GM12891 (cell line): Measurements from ENCODE around the gene GARS1.
A peak's percentile ranks its signal among the peaks of the same experiment; 100 is the strongest.

Source experiments
- DNase-seq: peaks from one replicate; pipeline ENCODE4 v3.0.0; 2011; ENCODE audit warnings: low spot score; ENCODE audit not compliant: insufficient read length
- FAIRE-seq: peaks from 2 replicates; lab custom pipeline; 2011; peaks lifted over from hg19 to GRCh38; lab: Jason Lieb, UNC
- PAX5 ChIP-seq: IDR thresholded peaks from 2 replicates; pipeline ENCODE4 v1.6.1; 2011; ENCODE audit warnings: low read length, moderate library complexity, mild to moderate bottlenecking; ENCODE audit not compliant: insufficient read depth, severe bottlenecking
- POLR2A ChIP-seq: IDR thresholded peaks from 2 replicates; pipeline ENCODE4 v1.6.1; 2011; ENCODE audit warnings: low read depth, low read length, control low read depth
- POLR2AphosphoS5 ChIP-seq: IDR thresholded peaks from 2 replicates; pipeline ENCODE4 v1.6.1; 2011; ENCODE audit warnings: low read depth, low read length, control low read depth
- POU2F2 ChIP-seq: IDR thresholded peaks from 2 replicates; pipeline ENCODE4 v1.6.1; 2011; ENCODE audit warnings: low read depth, mild to moderate bottlenecking, control low read depth, low read length, moderate library complexity
- SPI1 ChIP-seq: IDR thresholded peaks from 2 replicates; pipeline ENCODE4 v1.6.1; 2011; ENCODE audit warnings: low read depth, low read length, control low read depth
- TAF1 ChIP-seq: IDR thresholded peaks from 2 replicates; pipeline ENCODE4 v1.6.1; 2011; ENCODE audit warnings: low read depth, low read length, control low read depth

The GARS1 gene

DNA sequence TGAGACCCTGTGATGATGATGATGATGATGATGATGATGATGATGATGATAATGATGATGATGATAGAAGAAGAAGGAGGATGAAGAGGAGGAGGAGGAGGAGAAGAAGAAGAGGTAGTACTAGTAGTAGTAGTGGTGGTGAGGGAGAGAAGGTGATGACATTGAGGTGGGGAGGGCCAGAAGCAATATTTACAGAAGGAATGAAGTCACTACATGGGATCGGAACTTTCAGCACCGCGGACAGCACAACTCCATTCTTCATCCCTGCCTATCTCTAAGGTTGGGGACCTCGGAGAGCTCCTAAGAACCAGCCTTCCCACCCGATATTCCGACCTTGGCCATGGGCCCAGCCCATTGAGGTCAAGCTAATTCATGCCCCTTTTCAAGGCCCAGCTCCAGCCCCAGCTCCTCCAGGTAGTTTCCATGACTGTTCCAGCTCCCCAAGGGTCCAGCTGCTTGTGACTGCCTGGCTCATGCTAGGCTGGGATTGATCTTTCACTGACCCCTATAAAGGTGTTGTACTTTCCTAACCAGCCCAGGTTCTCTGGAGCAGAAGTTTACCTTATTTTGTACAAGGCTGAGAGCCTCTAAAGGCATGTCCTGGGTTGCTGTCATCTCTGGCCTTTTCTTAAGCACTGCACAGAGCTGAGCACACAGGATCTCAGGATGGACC, 77.3 kb downstream of the GARS1 start:
- TF ChIP-seq POU2F2 (no peak), PAX5 (no peak), SPI1 (no peak), POLR2AphosphoS5 (no peak), TAF1 (no peak), POLR2A (no peak)
- FAIRE-seq (no peak), DNase-seq (no peak)

DNA sequence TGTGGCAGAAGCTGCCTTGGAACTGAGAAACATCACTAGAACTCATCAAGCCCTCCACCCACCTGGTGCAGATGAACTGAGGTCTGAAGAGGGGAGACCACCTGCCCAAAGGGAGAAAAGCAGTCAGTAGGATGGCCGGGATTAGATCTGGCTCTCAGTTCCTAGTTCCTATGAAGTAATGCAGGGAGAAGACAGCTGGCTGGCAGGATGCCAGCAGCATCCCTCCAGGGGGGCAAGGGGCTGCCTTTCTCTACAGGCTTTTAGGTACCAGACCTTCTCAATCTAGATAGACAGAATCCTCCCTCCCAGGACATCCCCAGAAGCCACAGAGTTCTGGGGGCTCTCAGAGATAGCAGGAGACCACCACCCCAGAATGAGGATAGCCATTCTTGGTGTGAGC, 79.7 kb downstream of the GARS1 start:
- TF ChIP-seq PAX5 (no peak), POU2F2 (no peak), TAF1 (no peak)

DNA sequence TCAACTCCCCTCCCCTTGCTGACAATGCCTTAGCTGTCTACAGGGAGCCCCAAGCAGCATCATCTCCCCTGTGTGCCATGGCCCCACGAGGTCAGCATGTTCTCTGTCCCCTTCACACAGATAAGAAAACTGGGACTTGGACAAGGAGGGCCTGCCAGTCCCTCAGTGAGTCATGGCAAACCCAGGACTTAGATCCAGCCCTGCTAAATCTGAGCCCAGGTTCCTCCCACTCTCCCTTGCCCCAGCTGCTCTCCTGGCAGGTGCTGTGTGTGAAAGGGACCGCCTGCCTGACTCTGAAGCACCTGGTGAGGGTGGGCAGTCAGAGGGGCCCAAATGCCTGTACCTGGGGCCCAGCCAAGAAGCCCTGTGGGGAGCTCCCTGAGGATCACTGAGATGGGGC, 80.2 kb downstream of the GARS1 start:
- FAIRE-seq (no peak), DNase-seq (no peak)
- TF ChIP-seq PAX5 (no peak), POLR2AphosphoS5 (no peak), POLR2A (no peak), SPI1 (no peak), POU2F2 (no peak), TAF1 (no peak)

More for the DNA sequence above, 79.7 kb downstream of the GARS1 start:
- FAIRE-seq (no peak), DNase-seq (no peak)

DNA sequence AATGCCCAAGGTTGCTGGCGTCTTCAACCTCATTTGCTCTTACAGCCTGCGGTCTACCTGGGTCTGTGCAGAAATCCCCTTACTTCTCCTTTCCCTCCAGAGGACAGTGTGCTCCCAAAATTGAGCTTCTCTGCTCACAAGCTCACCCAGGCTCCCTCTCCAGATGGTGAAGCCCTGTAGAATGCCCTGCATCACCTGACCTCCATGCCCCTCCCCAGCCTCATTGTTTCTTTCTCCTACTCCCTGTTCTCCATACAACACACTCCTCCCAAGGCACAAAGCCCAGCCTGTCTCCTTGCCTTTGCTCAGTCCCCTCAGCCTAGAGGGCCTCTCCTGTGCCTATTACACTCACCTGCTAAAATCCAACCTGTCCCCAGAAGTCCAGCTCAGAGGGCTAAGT, 84.1 kb downstream of the GARS1 start:
- FAIRE-seq (no peak), DNase-seq (no peak)
- TF ChIP-seq POLR2AphosphoS5 (no peak), TAF1 (no peak), POLR2A (no peak), PAX5 (no peak), SPI1 (no peak), POU2F2 (no peak)

DNA sequence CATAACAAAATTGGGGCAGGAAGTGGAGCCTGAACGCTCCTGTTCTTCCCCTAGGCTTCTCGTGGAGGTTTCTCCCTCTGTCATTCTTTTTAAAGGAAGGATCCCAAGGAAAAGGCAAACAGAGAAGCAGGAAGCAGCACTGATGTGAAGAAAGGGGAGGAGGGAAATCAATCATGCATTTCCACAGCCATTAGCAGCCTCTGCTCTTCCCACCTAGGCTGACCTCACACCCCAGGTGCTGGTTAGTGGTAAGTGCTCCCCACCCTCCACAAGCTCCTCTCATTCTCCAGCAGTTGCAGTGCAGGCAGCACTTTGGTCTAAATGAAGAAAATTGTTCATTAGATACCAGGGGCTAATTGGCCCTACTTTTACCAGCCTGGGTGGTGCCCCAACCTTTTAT, 85.0 kb downstream of the GARS1 start:
- FAIRE-seq = no peak
- TF ChIP-seq POLR2A = no peak
- DNase-seq = no peak

DNA sequence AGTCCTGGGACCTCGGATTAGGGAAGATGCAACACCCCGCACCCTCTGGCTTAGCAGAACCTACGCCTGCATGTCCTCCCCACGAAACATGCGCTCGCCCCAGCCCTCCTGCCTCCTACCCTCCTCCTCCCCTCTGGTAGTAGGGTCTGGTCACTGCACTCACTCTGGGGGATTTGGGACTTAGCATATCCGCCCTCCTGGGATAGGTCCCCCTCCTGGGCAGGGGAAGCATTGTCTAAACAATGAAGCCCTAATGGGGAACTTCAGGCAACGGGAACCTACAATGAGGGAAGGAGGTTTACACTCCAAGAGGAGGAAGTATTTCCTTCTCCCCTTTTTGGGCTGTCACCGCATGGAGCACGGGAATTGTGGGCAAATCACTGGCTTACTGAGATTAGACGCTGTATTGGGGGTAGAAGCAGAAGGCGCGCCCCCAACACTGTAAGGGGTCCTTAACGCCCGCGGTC, 86.7 kb downstream of the GARS1 start:
- DNase-seq (no peak), FAIRE-seq (no peak)
- TF ChIP-seq PAX5 = no peak
- no peak for TF ChIP-seq SPI1
- no peak for TF ChIP-seq TAF1
- TF ChIP-seq POLR2AphosphoS5 = no peak
- no peak for TF ChIP-seq POU2F2
- TF ChIP-seq POLR2A = no peak

DNA sequence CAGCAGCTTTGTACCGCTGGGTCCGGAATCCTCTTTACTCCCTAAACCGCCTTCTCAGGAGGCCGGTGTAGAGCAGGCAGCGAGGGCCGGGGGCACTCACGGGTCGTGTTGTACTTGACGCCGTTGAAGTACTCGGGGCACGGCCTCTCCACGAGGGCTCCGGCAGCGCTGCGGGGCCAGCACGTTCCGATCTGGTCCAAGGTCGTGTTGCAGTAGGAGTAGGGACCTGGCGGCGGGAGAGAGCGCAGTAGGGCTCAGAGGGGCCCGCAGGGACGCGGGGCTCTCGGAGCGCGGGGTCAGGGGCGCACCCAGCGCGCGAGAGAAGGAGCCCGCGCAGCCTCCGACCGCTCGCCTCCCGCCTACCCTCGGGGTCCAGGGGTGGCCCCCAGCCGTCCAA, 87.1 kb downstream of the GARS1 start:
- TF ChIP-seq POLR2AphosphoS5 (no peak), TAF1 (no peak), POU2F2 (no peak), SPI1 (no peak), PAX5 (no peak), POLR2A (no peak)
- DNase-seq (no peak), FAIRE-seq (no peak)

DNA sequence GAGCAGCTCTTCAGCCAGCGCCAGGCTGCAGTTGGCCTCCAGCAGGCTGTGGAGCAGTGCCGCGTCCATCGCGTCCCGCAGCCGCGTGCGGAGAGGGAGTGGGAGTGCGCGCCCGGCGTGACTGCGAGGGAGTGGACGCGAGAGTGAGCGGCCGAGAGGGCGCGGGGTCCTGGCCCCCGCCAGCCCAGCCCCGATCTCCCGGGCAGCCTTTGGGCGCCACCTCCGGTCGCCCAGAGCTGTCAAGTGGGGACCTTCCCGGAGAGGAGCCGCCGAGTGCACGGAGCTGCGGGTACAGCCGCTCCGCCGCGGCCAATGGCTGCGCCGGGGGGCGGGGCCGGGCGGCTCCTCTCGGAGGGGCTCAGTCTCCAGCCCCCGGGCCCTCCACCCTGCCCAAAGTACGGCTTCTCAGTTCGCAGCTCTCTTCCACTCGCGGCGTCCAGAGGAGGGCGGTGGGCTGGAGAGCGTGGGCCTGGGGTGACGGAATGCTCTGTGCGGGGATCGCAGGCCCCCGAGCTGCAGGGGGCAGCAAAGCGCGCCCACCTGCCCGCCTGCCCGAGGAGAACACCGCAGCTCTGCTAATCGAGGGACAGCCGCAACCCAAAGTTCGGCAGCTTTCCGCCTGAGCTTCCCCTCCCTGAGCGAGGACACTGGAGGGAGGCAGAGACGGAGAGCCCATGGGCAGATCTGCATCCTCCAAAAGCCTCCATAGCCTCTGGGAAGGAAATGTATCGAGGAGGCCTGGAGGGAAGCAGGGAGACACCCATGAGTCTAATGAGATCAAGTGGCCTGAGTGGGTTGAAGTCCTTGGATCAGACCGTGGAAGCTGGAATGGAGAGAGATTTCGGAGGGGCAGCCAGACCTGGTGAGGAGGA, 87.8 kb downstream of the GARS1 start, which contains the start of gene CRHR2:
CRHR2 (minus strand) TSS at position 245 of the 872 bp plus-strand sequence; CDS start at position 69, 176 bp downstream.
- FAIRE-seq (no peak), DNase-seq (peak; percentile 42)
- TF ChIP-seq POLR2AphosphoS5 = no peak
- no peak for TF ChIP-seq TAF1
- no peak for TF ChIP-seq POU2F2
- no peak for TF ChIP-seq PAX5
- TF ChIP-seq SPI1 = no peak
- no peak for TF ChIP-seq POLR2A

DNA sequence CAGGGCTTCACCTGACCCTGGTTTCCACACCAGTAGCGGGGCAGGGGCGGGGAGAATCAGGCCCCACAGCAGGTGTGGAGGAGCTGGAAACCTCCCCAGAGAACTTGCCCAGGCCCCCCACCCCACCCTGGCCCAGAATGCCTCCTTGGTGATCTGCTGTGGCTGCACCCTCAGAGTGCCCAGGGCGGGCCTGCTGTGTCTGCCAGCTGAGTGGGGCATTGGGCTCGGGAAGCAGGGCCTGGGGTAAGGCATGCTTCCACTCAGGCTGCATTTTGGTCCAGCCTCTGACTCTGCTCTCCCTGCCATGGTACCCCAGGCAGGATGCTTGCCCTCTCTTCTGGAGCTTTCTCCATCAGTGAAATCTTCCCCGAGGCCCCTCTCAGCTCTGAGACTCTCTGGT, 88.6 kb downstream of the GARS1 start:
- no peak for DNase-seq
- no peak for TF ChIP-seq PAX5
- no peak for TF ChIP-seq POU2F2
- no peak for FAIRE-seq
